ENCODE measurements around the gene DDIT3. TPM values are rescaled to one million over a fixed set of nuclear protein-coding genes. Genes with fewer than 3 reads are reported as not detected.

The DDIT3 gene
- total RNA-seq, 1 donor from 2014 or later: 17.7 TPM

GRCh38 chr12:57533108-57533507, 12.8 kb upstream of the DDIT3 start:
- Mint-ChIP-seq H3K9me3 (no peaks in the 10 kb centered on the region), H3K4me3 (no peak overlapping the region), H3K27me3 (no peaks in the 10 kb centered on the region), H3K27ac (no peak overlapping the region), H3K4me1 (ENCODE audit: unreplicated experiment) (peaks cover 8% of the 10 kb centered on the region), H3K36me3 (peaks cover 37% of the 10 kb centered on the region)
- TF ChIP-seq CTCF (conservative IDR thresholded peaks at IDR 0.05): no peak
- DNase-seq (ENCODE audit: extremely low spot score, unreplicated experiment): no peak

- Mint-ChIP-seq H3K4me3 (no peak overlapping the region), H3K27me3 (no peaks in the 10 kb centered on the region), H3K4me1 (ENCODE audit: unreplicated experiment) (peaks cover 8% of the 10 kb centered on the region), H3K9me3 (no peaks in the 10 kb centered on the region), H3K27ac (no peak overlapping the region), H3K36me3 (peaks cover 29% of the 10 kb centered on the region)
- DNase-seq (ENCODE audit: extremely low spot score, unreplicated experiment): no peak
- TF ChIP-seq CTCF (conservative IDR thresholded peaks at IDR 0.05): no peak
These were observed 11.5 kb upstream of the DDIT3 start for GRCh38 chr12:57531836-57532235.

DNA sequence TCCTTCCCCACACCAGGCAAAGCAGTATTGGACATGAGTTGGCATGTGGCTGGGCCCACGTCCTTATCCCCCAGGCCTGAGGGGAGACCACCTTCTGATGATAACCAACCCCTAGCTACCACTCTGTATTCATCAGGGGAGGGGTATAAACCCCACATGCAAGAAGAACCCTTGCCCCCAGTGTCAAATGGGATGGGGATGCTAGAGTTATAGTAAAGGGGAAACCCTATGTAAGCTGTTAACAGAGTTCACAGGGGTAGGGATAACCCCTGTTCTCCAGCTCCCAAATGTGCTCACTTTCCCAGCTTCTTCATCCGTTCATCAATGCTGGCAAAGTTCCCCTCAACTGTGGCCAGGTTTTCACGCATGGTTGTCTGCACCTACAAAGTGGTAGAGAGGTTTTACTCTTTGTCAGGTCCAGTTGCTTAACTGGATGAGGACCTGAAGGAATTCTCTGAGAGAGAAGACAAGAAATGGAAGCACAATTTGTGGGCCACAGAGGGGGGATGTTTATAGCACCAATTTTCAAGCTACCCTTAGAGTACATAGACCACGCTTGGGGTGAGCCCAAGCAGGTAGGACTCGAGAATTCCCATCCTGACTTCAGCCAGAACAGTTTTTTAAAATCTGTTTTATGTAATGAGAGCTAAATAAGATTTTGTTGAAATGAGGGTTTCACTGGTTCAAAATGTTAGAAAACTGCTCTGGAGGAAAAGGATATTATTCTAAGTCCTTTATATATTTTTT, 10.3 kb upstream of the DDIT3 start:
- H3K9me3 Mint-ChIP-seq: no peaks in the 10 kb centered on the region
- no peak for DNase-seq (ENCODE audit: extremely low spot score, unreplicated experiment)
- peak overlapping the region; percentile 77 for H3K27ac Mint-ChIP-seq
- H3K27me3 Mint-ChIP-seq: no peaks in the 10 kb centered on the region
- no peak overlapping the region for H3K4me3 Mint-ChIP-seq
- peaks cover 8% of the 10 kb centered on the region for H3K4me1 Mint-ChIP-seq (ENCODE audit: unreplicated experiment)
- no peak for TF ChIP-seq CTCF (conservative IDR thresholded peaks at IDR 0.05)
- H3K36me3 Mint-ChIP-seq: peaks cover 26% of the 10 kb centered on the region

- H3K27me3 Mint-ChIP-seq: no peaks in the 10 kb centered on the region
- peak overlapping the region; percentile 33 for H3K4me3 Mint-ChIP-seq
- H3K9me3 Mint-ChIP-seq: no peaks in the 10 kb centered on the region
- no peak for TF ChIP-seq CTCF (conservative IDR thresholded peaks at IDR 0.05)
- H3K4me1 Mint-ChIP-seq (ENCODE audit: unreplicated experiment): peaks cover 15% of the 10 kb centered on the region
- H3K27ac Mint-ChIP-seq: peak overlapping the region; percentile 77
- peaks cover 20% of the 10 kb centered on the region for H3K36me3 Mint-ChIP-seq
- no peak for DNase-seq (ENCODE audit: extremely low spot score, unreplicated experiment)
These were observed 9.5 kb upstream of the DDIT3 start for GRCh38 chr12:57529831-57530230.

DNA sequence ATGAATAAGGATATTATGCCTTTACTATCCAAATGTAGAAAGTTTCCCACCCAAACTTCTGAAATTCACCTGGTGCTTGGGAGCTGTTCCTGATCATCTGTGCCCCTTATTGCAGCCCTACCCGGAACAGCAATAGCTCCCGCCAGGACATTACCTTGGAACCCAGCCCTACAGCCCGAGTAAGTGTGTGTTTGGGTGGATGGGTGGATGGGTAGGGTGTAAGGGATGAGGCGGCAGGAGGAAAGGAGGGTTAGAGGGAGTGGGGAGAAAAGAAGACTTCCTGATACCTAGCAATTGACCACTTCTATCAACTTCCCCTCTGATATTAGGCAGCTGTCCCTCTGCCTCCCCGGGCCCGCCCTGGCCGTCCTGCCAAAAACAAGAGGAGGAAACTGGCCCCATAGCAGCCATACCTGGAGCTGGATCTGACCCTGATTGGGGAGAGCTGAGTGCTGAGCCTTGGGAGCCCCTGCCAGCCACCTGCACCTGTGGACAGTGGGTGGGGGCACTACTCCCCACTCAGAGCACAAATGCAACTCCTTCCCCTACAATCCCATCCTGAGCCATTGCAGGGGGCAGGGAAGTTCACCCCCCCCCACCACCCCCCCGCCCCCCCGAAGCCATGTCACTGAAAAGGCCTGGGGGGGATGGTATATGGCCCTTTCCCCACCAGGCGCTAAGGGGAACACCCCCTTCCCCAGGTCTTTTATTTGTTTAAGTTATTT, 8.7 kb upstream of the DDIT3 start:
- H3K27ac Mint-ChIP-seq: peak overlapping the region; percentile 77
- H3K4me3 Mint-ChIP-seq: no peak overlapping the region
- no peak for DNase-seq (ENCODE audit: extremely low spot score, unreplicated experiment)
- H3K9me3 Mint-ChIP-seq: no peaks in the 10 kb centered on the region
- H3K27me3 Mint-ChIP-seq: no peaks in the 10 kb centered on the region
- H3K36me3 Mint-ChIP-seq: peaks cover 19% of the 10 kb centered on the region
- TF ChIP-seq CTCF (conservative IDR thresholded peaks at IDR 0.05): no peak
- H3K4me1 Mint-ChIP-seq (ENCODE audit: unreplicated experiment): peaks cover 22% of the 10 kb centered on the region
